GM12865 (cell line): ENCODE measurements around the gene HIVEP2.

ENCODE experiments used
- DNase-seq: peaks from one replicate; pipeline ENCODE4 v3.0.0; 2010; ENCODE audit warnings: low read depth
- H3K4me3 ChIP-seq: 2 replicates; pipeline ENCODE4 v1.5.1; 2011; ENCODE audit warnings: mild to moderate bottlenecking, low read depth, low read length, control low read depth
- CTCF ChIP-seq: IDR thresholded peaks from 2 replicates; pipeline ENCODE4 v1.5.1; 2011; ENCODE audit warnings: low read length, control low read depth, low read depth, inconsistent platforms; ENCODE audit not compliant: insufficient read depth; ENCODE audit errors: missing control alignments

Gene HIVEP2

GRCh38 chr6:142925575-142926110 is 19.3 kb downstream of the HIVEP2 start:
- DNase-seq = no peak
- no peak for TF ChIP-seq CTCF
- H3K4me3 ChIP-seq = no peak overlapping the region

GRCh38 chr6:142918339-142919042 is 26.5 kb downstream of the HIVEP2 start:
- H3K4me3 ChIP-seq = no peak overlapping the region
- no peak for TF ChIP-seq CTCF
- no peak for DNase-seq

- H3K4me3 ChIP-seq = no peak overlapping the region
- no peak for DNase-seq
- no peak for TF ChIP-seq CTCF
Observed at GRCh38 chr6:142916881-142917280, 28.1 kb downstream of the HIVEP2 start.

GRCh38 chr6:142914937-142915697 is 29.9 kb downstream of the HIVEP2 start:
- no peak overlapping the region for H3K4me3 ChIP-seq
- DNase-seq = no peak
- TF ChIP-seq CTCF = no peak

- no peak for DNase-seq
- no peak overlapping the region for H3K4me3 ChIP-seq
- no peak for TF ChIP-seq CTCF
Observed at GRCh38 chr6:142914369-142914768, 30.6 kb downstream of the HIVEP2 start.

GRCh38 chr6:142913511-142914047 is 31.4 kb downstream of the HIVEP2 start:
- H3K4me3 ChIP-seq = peak overlapping the region; percentile 32
- peak; percentile 40 for TF ChIP-seq CTCF
- peak; percentile 94 for DNase-seq
